ENCODE results near the gene SELPLG. TPM values are rescaled to one million over a fixed set of nuclear protein-coding genes. Genes with fewer than 3 reads are reported as not detected.

Gene SELPLG
- total RNA-seq, 2 experiments from 2014 or later: 22.1 to 23.8 TPM

- intact Hi-C loops (cut with micrococcal nuclease): no loop called here
Measured at GRCh38 chr12:108599948-108600701, 33.6 kb downstream of the SELPLG start.

GRCh38 chr12:108599541-108599940 is 34.2 kb downstream of the SELPLG start:
- ATAC-seq (no peak), DNase-seq (no peak)
- Mint-ChIP-seq H3K4me1 (ENCODE audit: low read depth) (no peaks in the 10 kb centered on the region), H3K27ac (no peak overlapping the region), H3K27me3 (no peaks in the 10 kb centered on the region), H3K36me3 (ENCODE audit: low read depth) (no peaks in the 10 kb centered on the region), H3K9me3 (no peaks in the 10 kb centered on the region), H3K4me3 (no peak overlapping the region)
- ChIA-PET POLR2A (no interaction called here), CTCF (interaction anchor here (2.5 kb wide), 1 partner anchor 18 kb away, joined by 10 read pairs; no protein-coding TSS in a partner anchor)
- intact Hi-C loops (cut with micrococcal nuclease): no loop called here
- no peak for TF ChIP-seq CTCF (IDR thresholded peaks at IDR 0.05)

More at GRCh38 chr12:108599948-108600701, 33.6 kb downstream of the SELPLG start:
- H3K36me3 Mint-ChIP-seq (ENCODE audit: low read depth): no peaks in the 10 kb centered on the region
- H3K27ac Mint-ChIP-seq: no peak overlapping the region
- CTCF ChIA-PET: interaction anchor here (0.7 to 2.5 kb wide), 2 partner anchors 12 to 17 kb away, joined by 3 to 10 read pairs; no protein-coding TSS in a partner anchor
- H3K9me3 Mint-ChIP-seq: no peaks in the 10 kb centered on the region
- no peak for TF ChIP-seq CTCF (IDR thresholded peaks at IDR 0.05)
- no peaks in the 10 kb centered on the region for H3K4me1 Mint-ChIP-seq (ENCODE audit: low read depth)
- no peaks in the 10 kb centered on the region for H3K27me3 Mint-ChIP-seq
- DNase-seq (no peak), ATAC-seq (no peak)
- H3K4me3 Mint-ChIP-seq: no peak overlapping the region
- POLR2A ChIA-PET: interaction anchor here (1.3 kb wide), 1 partner anchor 9 kb away, joined by 3 read pairs; no protein-coding TSS in a partner anchor

GRCh38 chr12:108598553-108599250 is 35.0 kb downstream of the SELPLG start:
- no peaks in the 10 kb centered on the region for H3K9me3 Mint-ChIP-seq
- H3K36me3 Mint-ChIP-seq (ENCODE audit: low read depth): no peaks in the 10 kb centered on the region
- ATAC-seq (no peak), DNase-seq (no peak)
- no peaks in the 10 kb centered on the region for H3K4me1 Mint-ChIP-seq (ENCODE audit: low read depth)
- POLR2A ChIA-PET: interaction anchor here (1.2 kb wide), 1 partner anchor 20 kb away, joined by 3 read pairs; no protein-coding TSS in a partner anchor
- H3K27me3 Mint-ChIP-seq: no peaks in the 10 kb centered on the region
- H3K4me3 Mint-ChIP-seq: no peak overlapping the region
- CTCF ChIA-PET: no interaction called here
- H3K27ac Mint-ChIP-seq: no peak overlapping the region
- intact Hi-C loops (cut with micrococcal nuclease): no loop called here
- TF ChIP-seq CTCF (IDR thresholded peaks at IDR 0.05): no peak

GRCh38 chr12:108597559-108598471 is 35.9 kb downstream of the SELPLG start, which contains the start of gene TMEM119:
Gene TMEM119, minus strand, starts transcription at chr12:108598084. Its CDS starts 5,701 bp downstream, at chr12:108592383.
- Mint-ChIP-seq H3K4me1 (ENCODE audit: low read depth) (no peaks in the 10 kb centered on the region), H3K4me3 (no peak within 1 kb of the TSS), H3K9me3 (no peaks in the 10 kb centered on the region), H3K27ac (no peak within 1 kb of the TSS), H3K27me3 (no peaks in the 10 kb centered on the region), H3K36me3 (ENCODE audit: low read depth) (no peaks in the 10 kb centered on the region)
- TF ChIP-seq CTCF (IDR thresholded peaks at IDR 0.05): no peak
- no peak for ATAC-seq
- intact Hi-C loops (cut with micrococcal nuclease): no loop called here
- DNase-seq: no peak
- ChIA-PET POLR2A (interaction anchor here (1.2 kb wide), 1 partner anchor 20 kb away, joined by 3 read pairs; no protein-coding TSS in a partner anchor), CTCF (interaction anchor here (4.2 kb wide), 1 partner anchor 20 kb away, joined by 17 read pairs; no protein-coding TSS in a partner anchor)

Data from activated CD8-positive, alpha-beta T cell treated with anti-CD3 and anti-CD28 coated beads for 36 hours (primary cell).